ENCODE data around the gene SNX19.

SNX19 gene

DNA sequence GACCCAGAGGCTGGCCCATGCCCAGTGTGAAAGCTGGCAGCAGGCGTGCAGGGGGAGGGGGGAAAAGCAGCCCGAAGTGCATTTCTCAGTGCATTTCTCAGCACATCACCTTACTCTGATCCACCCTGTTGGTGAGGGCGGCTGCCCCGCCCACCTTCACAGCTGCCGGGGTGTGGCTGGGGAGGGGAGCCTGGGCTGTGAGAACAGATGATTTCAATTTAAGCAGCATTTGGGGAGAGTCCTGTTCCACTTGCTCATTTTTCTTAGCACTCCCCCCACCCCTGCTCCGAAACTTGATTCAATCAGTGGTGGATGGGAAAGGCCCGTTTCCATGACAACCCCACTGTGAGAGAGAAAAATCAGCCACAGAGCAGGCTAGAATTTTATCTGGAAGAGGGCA is 84.8 kb downstream of the SNX19 start:
- TF ChIP-seq, protein P1, sequence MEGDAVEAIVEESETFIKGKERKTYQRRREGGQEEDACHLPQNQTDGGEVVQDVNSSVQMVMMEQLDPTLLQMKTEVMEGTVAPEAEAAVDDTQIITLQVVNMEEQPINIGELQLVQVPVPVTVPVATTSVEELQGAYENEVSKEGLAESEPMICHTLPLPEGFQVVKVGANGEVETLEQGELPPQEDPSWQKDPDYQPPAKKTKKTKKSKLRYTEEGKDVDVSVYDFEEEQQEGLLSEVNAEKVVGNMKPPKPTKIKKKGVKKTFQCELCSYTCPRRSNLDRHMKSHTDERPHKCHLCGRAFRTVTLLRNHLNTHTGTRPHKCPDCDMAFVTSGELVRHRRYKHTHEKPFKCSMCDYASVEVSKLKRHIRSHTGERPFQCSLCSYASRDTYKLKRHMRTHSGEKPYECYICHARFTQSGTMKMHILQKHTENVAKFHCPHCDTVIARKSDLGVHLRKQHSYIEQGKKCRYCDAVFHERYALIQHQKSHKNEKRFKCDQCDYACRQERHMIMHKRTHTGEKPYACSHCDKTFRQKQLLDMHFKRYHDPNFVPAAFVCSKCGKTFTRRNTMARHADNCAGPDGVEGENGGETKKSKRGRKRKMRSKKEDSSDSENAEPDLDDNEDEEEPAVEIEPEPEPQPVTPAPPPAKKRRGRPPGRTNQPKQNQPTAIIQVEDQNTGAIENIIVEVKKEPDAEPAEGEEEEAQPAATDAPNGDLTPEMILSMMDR (IDR thresholded peaks at IDR 0.05; ENCODE audit: low read depth, low read length) = no peak
- no peak overlapping the region for H3K4me3 ChIP-seq (ENCODE audit: low read depth, low read length)

DNA sequence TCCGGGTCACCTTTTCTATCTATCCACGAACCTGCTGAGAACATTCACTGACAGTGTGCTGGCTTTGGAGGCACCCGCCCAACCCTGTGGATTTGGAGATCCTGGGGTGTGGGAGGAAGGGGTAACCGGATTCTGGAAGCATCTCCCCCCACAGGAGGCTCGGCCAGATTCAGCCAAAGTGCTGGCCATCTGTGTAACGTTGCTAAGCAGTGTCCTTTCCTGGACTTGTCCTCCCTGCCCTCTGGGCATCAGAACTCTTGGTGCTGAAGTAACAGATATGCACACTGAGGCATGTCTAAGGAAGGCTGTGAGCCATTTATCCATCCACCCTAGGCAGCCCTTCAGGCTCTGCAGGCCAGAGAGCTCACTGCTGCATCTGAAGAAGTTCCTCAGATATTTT is 85.7 kb downstream of the SNX19 start:
- no peak overlapping the region for H3K4me3 ChIP-seq (ENCODE audit: low read depth, low read length)
- TF ChIP-seq, protein P1 (IDR thresholded peaks at IDR 0.05; ENCODE audit: low read depth, low read length) = no peak

DNA sequence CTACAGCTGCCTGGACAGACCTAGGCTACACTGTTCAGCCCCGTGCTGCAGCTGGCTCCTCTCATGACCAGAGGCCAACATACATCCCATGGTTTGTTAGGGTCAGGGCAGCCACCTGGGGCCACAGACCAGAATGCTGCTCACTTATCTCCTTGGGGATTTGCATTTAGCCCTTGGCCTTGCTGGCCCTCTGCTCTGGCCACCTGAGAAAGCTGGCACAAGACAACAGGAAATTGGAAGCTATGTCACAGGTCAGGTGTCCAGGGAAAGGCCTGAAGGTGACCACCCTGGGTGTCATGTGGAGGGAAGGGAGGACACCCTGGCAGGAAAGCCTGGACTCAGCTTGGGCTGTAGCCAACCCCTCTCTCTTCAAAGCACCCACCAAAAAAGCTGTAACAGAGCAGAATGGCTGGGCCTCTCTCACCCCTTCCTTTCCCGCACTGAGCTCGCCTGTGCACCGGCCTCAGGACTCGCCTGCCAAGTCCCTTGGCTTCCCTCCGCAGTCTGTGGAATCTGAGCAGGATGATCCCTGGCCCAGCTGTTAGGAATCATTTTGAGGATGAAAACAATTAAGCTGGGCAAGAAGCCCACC is 86.3 kb downstream of the SNX19 start:
- TF ChIP-seq, protein P1 (IDR thresholded peaks at IDR 0.05; ENCODE audit: low read depth, low read length) = no peak
- no peak overlapping the region for H3K4me3 ChIP-seq (ENCODE audit: low read depth, low read length)

DNA sequence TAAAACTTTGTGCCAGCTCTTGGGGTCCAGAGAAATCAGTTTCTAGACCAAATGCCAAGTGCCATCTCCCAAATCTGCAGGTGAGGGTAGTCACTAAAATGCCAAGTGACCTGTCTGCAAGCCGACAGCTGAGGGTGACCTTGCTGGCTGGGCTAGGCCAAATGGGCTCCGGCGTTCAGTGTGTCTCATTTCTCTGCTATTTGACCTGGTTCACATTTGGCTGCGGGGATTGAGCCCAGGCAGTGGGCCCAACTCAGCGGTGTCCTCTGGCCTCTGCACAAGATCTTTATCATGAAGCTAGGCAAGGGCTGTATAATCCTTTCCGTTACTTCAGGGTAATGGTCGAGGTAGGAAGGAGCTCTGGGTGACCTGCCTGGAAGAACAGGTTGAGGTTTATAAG is 87.5 kb downstream of the SNX19 start:
- no peak overlapping the region for H3K4me3 ChIP-seq (ENCODE audit: low read depth, low read length)
- TF ChIP-seq, protein P1 (IDR thresholded peaks at IDR 0.05; ENCODE audit: low read depth, low read length) = no peak

DNA sequence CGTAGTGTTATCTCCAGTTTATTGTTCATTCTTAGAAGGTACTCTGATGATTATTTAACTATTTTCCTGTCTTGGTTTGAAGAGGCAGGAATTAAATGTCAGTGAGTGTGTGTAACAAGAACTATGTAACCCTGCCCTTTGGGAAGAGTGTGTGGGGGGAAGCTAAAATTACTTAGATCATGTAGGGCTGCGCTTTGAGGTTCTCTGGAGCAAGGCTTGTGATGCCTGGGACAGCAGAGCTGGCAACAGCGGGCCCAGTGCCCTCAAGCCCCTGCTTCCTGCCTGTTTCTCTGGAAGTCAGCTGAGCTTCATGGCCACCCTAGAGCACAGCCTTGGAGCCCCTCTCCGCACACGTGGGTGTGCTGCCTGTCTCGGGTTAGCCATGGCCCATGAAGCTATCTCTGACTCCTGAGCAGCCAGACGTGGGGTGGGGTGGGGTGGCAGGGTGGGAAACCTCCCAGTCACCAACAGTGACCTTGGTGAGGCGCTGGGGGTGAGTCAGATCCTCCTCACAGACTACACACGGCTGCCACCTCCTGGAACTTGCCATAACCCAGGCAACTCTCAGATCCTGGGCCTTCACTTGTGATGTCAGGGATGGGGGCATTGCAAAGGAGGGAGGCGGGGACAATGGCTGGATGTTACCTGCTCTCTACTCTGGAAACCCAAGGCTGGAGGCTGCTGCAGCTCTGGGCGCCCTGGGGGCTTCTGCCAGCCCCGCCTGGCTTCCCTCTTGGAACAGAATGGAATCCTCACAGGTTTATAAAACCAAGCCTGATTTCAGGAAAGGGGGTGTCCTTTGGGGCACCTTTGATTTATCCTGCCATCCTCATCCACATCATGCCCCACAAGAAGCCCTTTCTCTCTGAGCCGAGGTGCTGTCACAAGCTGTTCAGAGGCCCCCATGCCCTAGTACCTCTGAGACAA is 88.6 kb downstream of the SNX19 start:
- H3K4me3 ChIP-seq (ENCODE audit: low read depth, low read length) = no peak overlapping the region
- TF ChIP-seq, protein P1 (IDR thresholded peaks at IDR 0.05; ENCODE audit: low read depth, low read length) = peak; percentile 47; the same call in 1 of the 2 replicates

DNA sequence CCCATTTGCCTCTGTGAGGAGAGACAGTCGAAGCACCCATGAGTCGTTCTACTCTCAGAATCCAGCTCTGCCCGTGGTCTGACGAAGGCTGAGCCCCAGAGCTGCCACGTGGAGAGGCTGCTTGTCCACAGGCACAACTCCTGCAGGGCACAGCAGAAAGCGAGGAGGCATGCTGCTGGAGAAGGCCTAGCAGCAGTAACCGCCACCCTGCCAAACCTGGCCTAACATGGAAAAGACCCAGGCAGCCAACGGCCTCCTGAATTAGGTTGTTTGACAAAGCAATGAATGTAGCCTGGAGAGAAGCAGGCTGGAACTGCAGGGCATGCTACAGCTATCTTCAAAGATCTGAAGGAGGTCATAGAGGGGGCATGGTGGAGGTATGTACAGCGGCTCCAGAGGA is 89.7 kb downstream of the SNX19 start:
- no peak overlapping the region for H3K4me3 ChIP-seq (ENCODE audit: low read depth, low read length)
- TF ChIP-seq, protein P1 (IDR thresholded peaks at IDR 0.05; ENCODE audit: low read depth, low read length) = no peak

DNA sequence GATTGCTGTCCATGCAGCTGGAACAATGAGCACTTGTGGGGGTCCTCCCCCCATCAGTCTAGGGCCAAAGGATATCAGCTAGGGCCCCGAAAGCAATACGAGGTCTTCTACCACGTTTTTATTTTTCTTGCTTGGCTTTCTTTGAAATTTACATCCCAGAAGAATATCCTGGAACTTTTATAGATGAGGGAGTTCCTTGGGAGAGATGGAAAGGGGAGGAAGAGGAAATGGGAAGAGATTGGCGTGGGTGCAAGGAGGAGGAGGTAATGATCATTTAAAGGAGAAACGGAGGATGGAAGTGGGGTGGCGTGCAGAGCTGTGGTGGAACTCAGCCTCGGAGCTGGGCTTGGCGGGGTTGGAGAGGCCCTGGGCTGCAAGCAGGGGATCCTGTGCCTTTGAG is 90.3 kb downstream of the SNX19 start:
- TF ChIP-seq, protein P1 (IDR thresholded peaks at IDR 0.05; ENCODE audit: low read depth, low read length) = no peak

More for the DNA sequence above, 90.3 kb downstream of the SNX19 start:
- no peak overlapping the region for H3K4me3 ChIP-seq (ENCODE audit: low read depth, low read length)
